Esophagus squamous epithelium (tissue), 4 donors: ENCODE results near the gene FOXR1.

Experiments
- CTCF ChIP-seq, 6 experiments: fragments of 450-650 bp in 4 of 6; fragments of 200-600 bp in 2 of 6; sonication (generic) in 2 of 6; IDR thresholded peaks; one replicate each; pipeline ENCODE4 v1.5.1; 2016 to 2019; ENCODE audit warnings: antibody characterized with exemption in 6 of 6, mild to moderate bottlenecking in 4 of 6, moderate library complexity in 4 of 6
- POLR2A ChIP-seq, 4 donors: fragments of 450-650 bp; IDR thresholded peaks; one replicate each; pipeline ENCODE4 v1.6.1; 2017; ENCODE audit warnings: antibody characterized with exemption in 4 of 4, mild to moderate bottlenecking in 4 of 4, moderate library complexity in 3 of 4

- no peak for TF ChIP-seq CTCF (IDR thresholded peaks at IDR 0.05)
- no peak for TF ChIP-seq POLR2A (IDR thresholded peaks at IDR 0.05)
Observed at GRCh38 chr11:119029340-119030028, 57.9 kb downstream of the FOXR1 start.
